Peyer's patch (tissue), 4 donors: Measurements from ENCODE around the gene PLEKHO1.

Source experiments
- CTCF ChIP-seq, 6 experiments: fragments of 450-650 bp in 4 of 6; fragments of 200-600 bp in 2 of 6; sonication (generic) in 1 of 6; IDR thresholded peaks; one replicate each; pipeline ENCODE4 v1.5.1; 2017 to 2019; ENCODE audit warnings: antibody characterized with exemption in 6 of 6, mild to moderate bottlenecking in 3 of 6, moderate library complexity in 1 of 6
- POLR2A ChIP-seq, 2 donors: fragments of 450-650 bp; IDR thresholded peaks; one replicate each; pipeline ENCODE4 v1.5.1; 2017; ENCODE audit warnings: antibody characterized with exemption in 2 of 2, mild to moderate bottlenecking in 2 of 2, moderate library complexity in 2 of 2

DNA sequence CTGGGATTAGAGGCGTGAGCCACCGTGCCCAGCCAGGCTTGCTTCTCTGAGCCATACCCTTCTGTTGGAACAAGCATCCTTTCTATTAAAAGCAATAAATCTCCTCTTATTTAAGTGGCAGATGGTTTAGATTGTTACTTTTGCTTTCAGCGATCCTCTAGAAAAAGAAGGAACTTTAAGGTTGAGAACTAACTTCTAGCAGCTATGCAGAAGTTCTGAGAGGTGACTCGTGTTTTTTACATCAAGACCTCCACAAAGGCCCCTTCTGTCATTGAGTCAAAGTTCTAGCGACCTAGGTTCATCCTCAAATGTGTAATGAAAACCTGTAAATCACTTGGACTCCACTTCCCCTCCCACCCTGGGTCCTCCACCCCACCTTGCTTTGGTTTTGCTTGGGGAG is 30.8 kb downstream of the PLEKHO1 start:
- TF ChIP-seq CTCF (IDR thresholded peaks at IDR 0.05) (no peak), POLR2A (IDR thresholded peaks at IDR 0.05) (no peak)
